HG03196 (cell line): Measurements from ENCODE around the gene RAC2.

Source experiments
- ATAC-seq: cut with Tn5 transposase; IDR thresholded peaks from one replicate; pipeline ENCODE4 v1.9.1; 2021; ENCODE audit not compliant: unreplicated experiment

RAC2 gene

GRCh38 chr22:37222440-37222971, 21.6 kb downstream of the RAC2 start:
- ATAC-seq = no peak

- ATAC-seq = no peak
Measured at GRCh38 chr22:37221424-37222333, 22.4 kb downstream of the RAC2 start.

GRCh38 chr22:37220543-37220981, 23.5 kb downstream of the RAC2 start:
- no peak for ATAC-seq

- ATAC-seq = peak; percentile 10
Measured at GRCh38 chr22:37219533-37219932, 24.5 kb downstream of the RAC2 start.

GRCh38 chr22:37218771-37219411, 25.2 kb downstream of the RAC2 start:
- peak; percentile 65 for ATAC-seq

GRCh38 chr22:37218399-37218770, 25.7 kb downstream of the RAC2 start:
- no peak for ATAC-seq

GRCh38 chr22:37215890-37216289, 28.2 kb downstream of the RAC2 start:
- ATAC-seq = no peak

GRCh38 chr22:37214731-37215030, 29.4 kb downstream of the RAC2 start:
- ATAC-seq = no peak

GRCh38 chr22:37213941-37214730, 29.9 kb downstream of the RAC2 start:
- no peak for ATAC-seq

- ATAC-seq = no peak
Measured at GRCh38 chr22:37213218-37213855, 30.7 kb downstream of the RAC2 start.

- no peak for ATAC-seq
Measured at GRCh38 chr22:37212174-37212906, 31.7 kb downstream of the RAC2 start, which contains the start of gene SSTR3. TSS of gene SSTR3 (minus strand) at chr22:37212477. CDS start at chr22:37207803, 4,674 bp downstream.

- ATAC-seq = no peak
Measured at GRCh38 chr22:37211866-37212173, 32.2 kb downstream of the RAC2 start.

- no peak for ATAC-seq
Measured at GRCh38 chr22:37211075-37211865, 32.8 kb downstream of the RAC2 start.

GRCh38 chr22:37210041-37210803, 33.8 kb downstream of the RAC2 start:
- no peak for ATAC-seq

GRCh38 chr22:37209140-37209845, 34.8 kb downstream of the RAC2 start:
- no peak for ATAC-seq

GRCh38 chr22:37208401-37209139, 35.5 kb downstream of the RAC2 start:
- ATAC-seq = no peak

GRCh38 chr22:37207981-37208380, 36.1 kb downstream of the RAC2 start:
- no peak for ATAC-seq
